Mucosa of stomach (tissue), 1 donor: ENCODE measurements around the gene IL16.

ENCODE experiments used
- H3K27me3 ChIP-seq: one replicate; pipeline ENCODE4 v1.7.0; 2013; ENCODE audit warnings: mild to moderate bottlenecking, low read length; ENCODE audit not compliant: control insufficient read depth, insufficient read depth
- H3K36me3 ChIP-seq: one replicate; pipeline ENCODE4 v1.7.0; 2013; ENCODE audit warnings: low read length; ENCODE audit not compliant: control insufficient read depth, insufficient read depth
- H3K4me1 ChIP-seq: one replicate; pipeline ENCODE4 v1.7.0; 2013; ENCODE audit warnings: mild to moderate bottlenecking, low read length; ENCODE audit not compliant: control insufficient read depth, insufficient read depth
- H3K4me3 ChIP-seq: one replicate; pipeline ENCODE4 v1.7.0; 2013; ENCODE audit warnings: low read length
- H3K9ac ChIP-seq: one replicate; pipeline ENCODE4 v1.7.0; 2013; ENCODE audit warnings: mild to moderate bottlenecking, low read length, moderate library complexity
- H3K9me3 ChIP-seq: one replicate; pipeline ENCODE4 v1.7.0; 2013; ENCODE audit warnings: mild to moderate bottlenecking, low read length, moderate library complexity; ENCODE audit not compliant: control insufficient read depth
- donor health status: Pancreatic carcinoma.

Gene IL16

GRCh38 chr15:81332326-81332725 lies 135.6 kb downstream of the IL16 start:
- Histone ChIP-seq H3K36me3 (no peaks in the 10 kb centered on the region), H3K4me3 (no peak overlapping the region), H3K4me1 (peaks cover 7% of the 10 kb centered on the region), H3K27me3 (no peaks in the 10 kb centered on the region), H3K9me3 (no peaks in the 10 kb centered on the region), H3K9ac (no peak overlapping the region)

GRCh38 chr15:81333363-81333762 lies 136.7 kb downstream of the IL16 start:
- H3K4me1 ChIP-seq, result peaks cover 7% of the 10 kb centered on the region
- H3K9me3 ChIP-seq, result no peaks in the 10 kb centered on the region
- H3K4me3 ChIP-seq, result no peak overlapping the region
- H3K9ac ChIP-seq, result no peak overlapping the region
- H3K27me3 ChIP-seq, result no peaks in the 10 kb centered on the region
- H3K36me3 ChIP-seq, result no peaks in the 10 kb centered on the region

DNA sequence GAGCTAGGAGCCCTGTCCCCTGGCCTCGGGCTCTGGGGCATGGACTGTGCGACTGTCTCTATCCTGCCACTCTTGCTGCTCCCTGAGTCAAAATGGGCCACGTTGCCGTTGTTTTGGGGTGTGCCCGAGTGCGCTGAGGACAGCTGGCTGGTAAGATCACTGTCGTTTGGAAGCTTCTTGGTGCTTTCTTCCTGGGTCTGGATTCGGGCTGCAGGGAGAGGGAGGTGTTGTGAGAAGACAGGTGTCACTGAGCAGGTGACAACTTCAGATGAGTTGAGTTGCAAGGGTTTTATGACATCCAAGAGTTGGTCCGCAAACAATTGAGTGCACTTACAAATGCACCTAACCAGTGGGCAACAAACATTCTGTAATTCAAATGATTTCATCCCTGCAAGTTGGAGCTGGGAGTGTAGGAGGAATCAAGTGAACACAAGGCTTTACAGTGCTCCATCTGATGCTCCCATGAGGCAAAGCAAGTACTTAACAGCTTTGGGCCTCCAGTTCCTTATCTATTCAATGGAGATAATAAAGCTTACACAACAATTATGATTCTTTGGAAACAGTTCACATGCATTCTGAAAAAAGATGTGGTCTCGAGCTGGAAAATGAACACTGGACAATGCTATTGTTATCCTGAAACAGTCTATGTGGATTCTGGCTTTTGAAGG lies 138.2 kb downstream of the IL16 start:
- Histone ChIP-seq H3K9ac (no peak overlapping the region), H3K4me3 (no peak overlapping the region), H3K27me3 (no peaks in the 10 kb centered on the region), H3K36me3 (no peaks in the 10 kb centered on the region), H3K4me1 (peaks cover 7% of the 10 kb centered on the region), H3K9me3 (no peaks in the 10 kb centered on the region)

DNA sequence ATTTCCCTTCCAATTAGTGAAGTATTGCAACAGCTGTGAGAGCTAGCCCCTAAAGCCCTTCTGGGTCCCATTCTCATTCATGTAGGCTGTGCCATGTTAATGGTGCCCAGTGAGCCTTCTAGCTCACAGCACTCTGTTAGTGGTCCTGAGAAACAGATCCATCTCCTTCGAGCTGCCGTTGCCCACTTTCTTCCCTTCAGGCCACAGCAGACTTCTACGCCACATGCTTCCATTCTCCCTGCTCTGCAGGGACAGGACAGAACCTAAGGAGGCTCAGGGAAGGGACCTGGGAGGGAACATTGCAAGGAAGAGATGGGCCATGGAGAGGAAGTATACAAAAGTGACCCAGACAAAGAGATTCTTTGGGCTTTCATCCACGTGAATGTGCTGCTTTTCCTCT lies 139.0 kb downstream of the IL16 start:
- Histone ChIP-seq H3K4me3 (no peak overlapping the region), H3K9me3 (no peaks in the 10 kb centered on the region), H3K9ac (no peak overlapping the region), H3K4me1 (peaks cover 7% of the 10 kb centered on the region), H3K27me3 (no peaks in the 10 kb centered on the region), H3K36me3 (no peaks in the 10 kb centered on the region)

- Histone ChIP-seq H3K27me3 (no peaks in the 10 kb centered on the region), H3K4me3 (no peak overlapping the region), H3K9ac (no peak overlapping the region), H3K36me3 (no peaks in the 10 kb centered on the region), H3K9me3 (no peaks in the 10 kb centered on the region), H3K4me1 (peaks cover 7% of the 10 kb centered on the region)
These were observed 139.9 kb downstream of the IL16 start for GRCh38 chr15:81336568-81336967.

DNA sequence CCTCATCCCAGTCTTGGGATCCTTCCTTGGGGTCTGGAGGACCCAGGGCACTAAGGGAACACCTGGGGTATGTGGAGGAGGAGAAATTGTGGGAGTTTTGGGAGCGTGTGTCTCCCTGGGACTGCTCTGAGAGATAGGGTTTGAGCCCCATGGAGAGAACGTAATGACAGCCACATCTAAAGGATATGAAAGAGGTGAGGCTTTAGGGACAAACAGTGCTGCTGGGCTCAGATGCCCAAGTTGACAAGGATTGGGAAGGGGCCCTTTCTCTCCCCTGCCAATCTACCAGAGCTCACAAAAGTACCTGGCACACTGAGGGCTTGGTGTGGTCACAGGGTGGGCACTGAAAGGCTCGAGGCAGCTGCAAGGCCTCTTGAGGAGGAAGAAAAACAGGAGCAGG lies 140.6 kb downstream of the IL16 start:
- H3K9me3 ChIP-seq, result no peaks in the 10 kb centered on the region
- no peaks in the 10 kb centered on the region for H3K36me3 ChIP-seq
- peaks cover 7% of the 10 kb centered on the region for H3K4me1 ChIP-seq
- H3K9ac ChIP-seq, result no peak overlapping the region
- no peak overlapping the region for H3K4me3 ChIP-seq
- no peaks in the 10 kb centered on the region for H3K27me3 ChIP-seq

- H3K4me1 ChIP-seq, result peaks cover 7% of the 10 kb centered on the region
- H3K27me3 ChIP-seq, result no peaks in the 10 kb centered on the region
- no peak overlapping the region for H3K9ac ChIP-seq
- H3K36me3 ChIP-seq, result no peaks in the 10 kb centered on the region
- H3K4me3 ChIP-seq, result no peak overlapping the region
- no peaks in the 10 kb centered on the region for H3K9me3 ChIP-seq
These were observed 141.1 kb downstream of the IL16 start for GRCh38 chr15:81337713-81338157.

DNA sequence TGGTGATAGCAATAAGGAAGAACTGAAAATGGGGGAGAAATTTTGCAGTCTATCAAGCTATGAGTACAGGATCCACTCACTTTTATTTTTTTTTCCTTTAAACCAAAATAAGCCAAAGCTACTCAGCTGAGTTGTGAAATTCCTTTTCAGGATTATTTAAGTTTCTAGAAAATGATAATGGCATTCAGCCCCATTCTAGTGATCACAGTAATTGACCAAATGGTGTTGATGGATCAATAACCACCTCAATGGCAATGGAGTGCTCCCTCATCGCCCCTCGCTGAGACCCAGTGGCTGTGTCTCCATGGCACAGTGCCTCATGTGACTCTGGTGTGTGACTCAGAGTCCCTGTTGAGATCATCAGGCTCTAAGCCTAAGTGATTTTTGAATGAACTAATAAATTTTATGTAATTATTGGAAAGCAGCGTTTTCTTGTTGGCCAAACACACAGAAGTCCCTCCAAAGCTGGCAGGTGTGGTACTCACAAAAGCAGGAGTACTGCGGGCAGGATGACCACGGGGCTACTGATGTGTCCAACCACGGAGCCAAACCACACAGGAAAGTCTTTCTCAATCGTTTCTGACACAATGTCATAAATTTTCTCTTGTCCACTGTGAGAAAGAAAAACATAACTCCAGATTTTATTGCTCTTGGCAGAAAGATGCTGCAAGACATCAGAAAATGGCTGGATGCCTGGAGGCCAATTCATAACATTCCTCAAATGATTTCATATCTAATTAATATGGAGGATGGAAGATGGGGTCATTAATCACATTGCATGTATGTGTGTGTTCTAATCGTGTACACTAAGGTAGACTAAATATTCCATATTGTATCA lies 141.7 kb downstream of the IL16 start:
- H3K9me3 ChIP-seq, result no peaks in the 10 kb centered on the region
- H3K27me3 ChIP-seq, result no peaks in the 10 kb centered on the region
- no peaks in the 10 kb centered on the region for H3K36me3 ChIP-seq
- H3K4me1 ChIP-seq, result peaks cover 7% of the 10 kb centered on the region
- no peak overlapping the region for H3K9ac ChIP-seq
- no peak overlapping the region for H3K4me3 ChIP-seq

GRCh38 chr15:81339321-81339720 lies 142.6 kb downstream of the IL16 start:
- H3K9me3 ChIP-seq, result no peaks in the 10 kb centered on the region
- no peak overlapping the region for H3K9ac ChIP-seq
- H3K4me1 ChIP-seq, result peaks cover 7% of the 10 kb centered on the region
- H3K36me3 ChIP-seq, result no peaks in the 10 kb centered on the region
- H3K27me3 ChIP-seq, result no peaks in the 10 kb centered on the region
- no peak overlapping the region for H3K4me3 ChIP-seq

DNA sequence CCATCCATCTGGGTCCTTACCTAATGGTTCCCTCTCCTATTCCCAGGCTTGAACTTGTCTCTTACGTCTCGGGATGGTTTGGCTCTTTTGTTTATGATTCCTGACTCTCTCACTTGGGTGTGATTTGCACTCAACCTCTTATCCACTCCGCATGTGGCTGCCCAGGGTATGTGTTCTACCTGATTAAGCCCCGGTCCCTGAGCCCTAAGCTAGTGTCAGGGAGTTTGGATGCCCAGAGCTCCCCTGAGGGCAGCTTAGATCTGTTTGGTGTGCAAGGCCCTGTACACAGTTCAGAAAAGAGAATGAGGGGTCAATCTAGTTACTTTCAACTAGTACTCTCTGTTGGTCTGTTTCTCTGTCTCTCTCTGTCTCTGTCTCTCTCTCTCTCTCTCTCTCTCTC lies 143.2 kb downstream of the IL16 start:
- Histone ChIP-seq H3K4me3 (no peak overlapping the region), H3K4me1 (peaks cover 2% of the 10 kb centered on the region), H3K9me3 (no peaks in the 10 kb centered on the region), H3K27me3 (no peaks in the 10 kb centered on the region), H3K9ac (no peak overlapping the region), H3K36me3 (no peaks in the 10 kb centered on the region)

DNA sequence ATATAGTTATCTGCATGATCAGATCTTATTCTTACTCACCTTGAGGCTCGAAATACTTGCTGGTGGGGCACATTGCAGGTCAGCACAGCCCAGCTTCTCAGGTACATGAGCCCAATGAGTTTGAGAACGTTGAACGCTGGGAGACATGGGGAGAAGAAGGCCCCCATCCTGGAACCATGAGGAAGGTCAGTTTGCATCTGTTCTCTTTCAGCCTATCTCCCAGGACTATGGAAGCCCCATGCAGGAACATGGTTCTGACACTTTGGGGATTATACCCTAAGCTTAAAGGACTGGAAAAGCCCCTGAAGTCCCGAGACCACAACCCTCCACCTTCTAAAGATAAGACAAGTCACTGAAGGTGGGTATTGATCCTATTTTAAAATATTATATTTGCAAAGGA lies 144.7 kb downstream of the IL16 start:
- Histone ChIP-seq H3K27me3 (no peaks in the 10 kb centered on the region), H3K9me3 (no peaks in the 10 kb centered on the region), H3K9ac (no peak overlapping the region), H3K4me3 (no peak overlapping the region), H3K4me1 (no peaks in the 10 kb centered on the region), H3K36me3 (no peaks in the 10 kb centered on the region)

- Histone ChIP-seq H3K4me3 (no peak overlapping the region), H3K9ac (no peak overlapping the region), H3K36me3 (no peaks in the 10 kb centered on the region), H3K9me3 (no peaks in the 10 kb centered on the region), H3K27me3 (no peaks in the 10 kb centered on the region), H3K4me1 (no peaks in the 10 kb centered on the region)
These were observed 146.7 kb downstream of the IL16 start for GRCh38 chr15:81343371-81343770.
